ENCODE measurements around the gene RNF157. TPM values are rescaled to one million over a fixed set of nuclear protein-coding genes. Genes with fewer than 3 reads are reported as not detected.

The RNF157 gene
- total and polyA plus RNA-seq, 2 of the 13 experiments (the other 11 are each of a cell fraction or from before 2014, with no cell fraction given) = 0.44 to 1.5 TPM

GRCh38 chr17:76246080-76247066 lies 6.1 kb upstream of the RNF157 start (continued):
- TF ChIP-seq LBX2 (CRISPR knock-in tag; IDR thresholded peaks at IDR 0.05; ENCODE audit: borderline replicate concordance) (no peak), POGK (CRISPR knock-in tag; conservative IDR thresholded peaks at IDR 0.05) (no peak), MTF1 (CRISPR knock-in tag; IDR thresholded peaks at IDR 0.05) (no peak), MYC (CRISPR knock-in tag; IDR thresholded peaks at IDR 0.05; ENCODE audit: borderline replicate concordance) (no peak), ZNF138 (CRISPR knock-in tag; IDR thresholded peaks at IDR 0.05; ENCODE audit: low read depth) (no peak), BATF2 (CRISPR knock-in tag; IDR thresholded peaks at IDR 0.05) (no peak), ZNF710 (CRISPR knock-in tag; IDR thresholded peaks at IDR 0.05; ENCODE audit: borderline replicate concordance) (0 out of 2 replicates have a peak, but pooled peaks have one; percentile 38), NFATC3 (CRISPR knock-in tag; IDR thresholded peaks at IDR 0.05) (no peak), USF2 (IDR thresholded peaks at IDR 0.05; ENCODE audit: low read depth, low read length) (peak; percentile 32; the same call in 1 of the 2 replicates), USF2 (CRISPR knock-in tag; IDR thresholded peaks at IDR 0.05; ENCODE audit: borderline replicate concordance) (0 out of 2 replicates have a peak, but pooled peaks have one; percentile 25), PLRG1 (conservative IDR thresholded peaks at IDR 0.05) (no peak), MXI1 (IDR thresholded peaks at IDR 0.05; ENCODE audit: borderline replicate concordance, low read depth, low read length) (peak; percentile 60; the same call in 1 of the 3 replicates), PAWR (CRISPR knock-in tag; IDR thresholded peaks at IDR 0.05; ENCODE audit: borderline replicate concordance) (no peak), ZNF275 (CRISPR knock-in tag; IDR thresholded peaks at IDR 0.05; ENCODE audit: borderline replicate concordance) (no peak), JDP2 (CRISPR knock-in tag; IDR thresholded peaks at IDR 0.05; ENCODE audit: borderline replicate concordance) (no peak), ZNF337 (CRISPR knock-in tag; IDR thresholded peaks at IDR 0.05; ENCODE audit: borderline replicate concordance, low read depth) (no peak), TEAD2 (CRISPR knock-in tag; IDR thresholded peaks at IDR 0.05) (no peak), ZBTB3 (CRISPR knock-in tag; IDR thresholded peaks at IDR 0.05; ENCODE audit: borderline replicate concordance, low read depth) (no peak), SP5 (CRISPR knock-in tag; IDR thresholded peaks at IDR 0.05; ENCODE audit: borderline replicate concordance, low read depth) (no peak)
